Endothelial cell of umbilical vein (primary cell): ENCODE results near the gene NUBPL. TPM values are rescaled to one million over a fixed set of nuclear protein-coding genes. Genes with fewer than 3 reads are reported as not detected.

ENCODE experiments used
- BruUV-seq: library from RNA; stranded (reverse); fragments of 400-500 nt; replicated peaks from 2 replicates; lab custom pipeline; 2021; lab: Mats Ljungman, UMichigan
- CTCF ChIA-PET: fragments of 300-600, 350-600 bp; sonication (Branson Sonifier 250); formaldehyde crosslinking; loops from one replicate; lab custom pipeline; 2021; ENCODE audit warnings: antibody characterized with exemption, inconsistent platforms; lab: Charles Lee
- POLR2A ChIA-PET: fragments of 300-600, 350-600 bp; sonication (Branson Sonifier 250); formaldehyde crosslinking; loops from one replicate; lab custom pipeline; 2021; ENCODE audit warnings: antibody characterized with exemption, inconsistent platforms; lab: Charles Lee
- DNase-seq: peaks from one replicate; pipeline ENCODE4 v3.0.0-alpha.2; 2011; ENCODE audit warnings: low read depth, low spot score
- FAIRE-seq: peaks from 2 replicates; lab custom pipeline; 2011; peaks lifted over from hg19 to GRCh38; lab: Jason Lieb, UNC
- H2AFZ ChIP-seq: 2 replicates; pipeline ENCODE4 v1.6.0; 2012; ENCODE audit warnings: low read depth, low read length, control low read depth, inconsistent platforms
- H3K27ac ChIP-seq: 2 replicates; pipeline ENCODE4 v1.5.1; 2011; ENCODE audit warnings: low read depth, mild to moderate bottlenecking, control low read depth, low read length, moderate library complexity; ENCODE audit not compliant: insufficient read depth
- H3K27me3 ChIP-seq, 2 experiments: 2 replicates each; pipeline versions ENCODE4 v1.6.0 to v1.6.1; 2011; ENCODE audit warnings: low read length in 2 of 2, mixed read lengths in 1 of 2; ENCODE audit not compliant: control insufficient read depth in 2 of 2, insufficient read depth in 2 of 2
- H3K36me3 ChIP-seq, 2 experiments: 2 replicates in 1 of 2; 3 replicates in 1 of 2; pipeline ENCODE4 v1.5.1; 2011; ENCODE audit warnings: low read length in 2 of 2, mild to moderate bottlenecking in 1 of 2, moderate library complexity in 1 of 2; ENCODE audit not compliant: control insufficient read depth in 2 of 2, insufficient read depth in 2 of 2; ENCODE audit errors: extremely low read depth in 1 of 2
- H3K4me1 ChIP-seq: 3 replicates; pipeline ENCODE4 v1.5.1; 2011; ENCODE audit warnings: mild to moderate bottlenecking, low read length; ENCODE audit not compliant: control insufficient read depth, insufficient read depth; ENCODE audit errors: extremely low read depth
- H3K4me2 ChIP-seq: 2 replicates; pipeline ENCODE4 v1.6.1; 2011; ENCODE audit warnings: low read length, control low read depth, mixed read lengths; ENCODE audit not compliant: insufficient read depth
- H3K4me3 ChIP-seq, 3 experiments: fragments of 200-600 bp in 1 of 3; sonication (generic), shearing (Covaris generic) in 1 of 3; replicated peaks in 1 of 3; 2 replicates each; pipeline ENCODE4 v1.5.1; 2011 to 2016; ENCODE audit warnings: control low read depth in 3 of 3, low read length in 3 of 3, mild to moderate bottlenecking in 2 of 3, inconsistent platforms in 1 of 3, low read depth in 1 of 3, moderate library complexity in 1 of 3; ENCODE audit not compliant: insufficient read depth in 1 of 3
- H3K79me2 ChIP-seq: 2 replicates; pipeline ENCODE4 v1.6.0; 2012; ENCODE audit warnings: low read length, inconsistent platforms; ENCODE audit not compliant: control insufficient read depth, insufficient read depth
- H3K9ac ChIP-seq: replicated peaks from 2 replicates; pipeline ENCODE3; 2011; ENCODE audit warnings: low read length, control low read depth; ENCODE audit not compliant: insufficient read depth; ENCODE audit errors: extremely low read depth
- H3K9me1 ChIP-seq: replicated peaks from 3 replicates; pipeline ENCODE4 v1.6.0; 2011; ENCODE audit warnings: mild to moderate bottlenecking, low read length; ENCODE audit not compliant: control insufficient read depth, insufficient read depth; ENCODE audit errors: extremely low read depth
- H3K9me3 ChIP-seq: replicated peaks from 2 replicates; pipeline ENCODE4 v1.5.1; 2012; ENCODE audit warnings: low read length, inconsistent platforms; ENCODE audit not compliant: control insufficient read depth, insufficient read depth
- H4K20me1 ChIP-seq: replicated peaks from 2 replicates; pipeline ENCODE3; 2011; ENCODE audit warnings: mild to moderate bottlenecking, low read length; ENCODE audit not compliant: control insufficient read depth, insufficient read depth; ENCODE audit errors: extremely low read depth
- CTCF ChIP-seq, 2 donors: IDR thresholded peaks; 1 replicate in 1 of 2; 2 replicates in 1 of 2; pipeline ENCODE4 v1.5.1; 2011; ENCODE audit warnings: low read length in 2 of 2, mild to moderate bottlenecking in 2 of 2, moderate library complexity in 2 of 2, control low read depth in 1 of 2, inconsistent platforms in 1 of 2, low read depth in 1 of 2; ENCODE audit not compliant: insufficient read depth in 1 of 2; ENCODE audit errors: extremely low read depth in 1 of 2
- EZH2 ChIP-seq: IDR thresholded peaks from 2 replicates; pipeline ENCODE4 v1.6.1; 2012; ENCODE audit warnings: borderline replicate concordance, low read depth, mild to moderate bottlenecking, moderate library complexity, low read length, inconsistent platforms; ENCODE audit not compliant: severe bottlenecking
- FOS ChIP-seq: IDR thresholded peaks from 2 replicates; pipeline ENCODE4 v1.6.1; 2011; ENCODE audit warnings: mild to moderate bottlenecking, low read length, moderate library complexity, borderline replicate concordance; ENCODE audit not compliant: insufficient read depth
- GATA2 ChIP-seq: IDR thresholded peaks from 2 replicates; pipeline ENCODE4 v1.7.0; 2011; ENCODE audit warnings: low read depth, mild to moderate bottlenecking, moderate library complexity, mixed read lengths, low read length; ENCODE audit not compliant: insufficient read length, insufficient read depth
- JUN ChIP-seq: IDR thresholded peaks from 2 replicates; pipeline ENCODE4 v1.6.1; 2011; ENCODE audit warnings: borderline replicate concordance, low read depth; ENCODE audit not compliant: insufficient read length, insufficient read depth
- MAX ChIP-seq: IDR thresholded peaks from 2 replicates; pipeline ENCODE4 v1.6.1; 2011; ENCODE audit not compliant: insufficient read depth, insufficient read length
- MYC ChIP-seq: IDR thresholded peaks from one replicate; pipeline ENCODE4 v1.6.1; 2011; ENCODE audit warnings: mild to moderate bottlenecking, low read depth, low read length
- POLR2A ChIP-seq: IDR thresholded peaks from 2 replicates; pipeline ENCODE4 v1.6.1; 2012; ENCODE audit warnings: low read depth, mild to moderate bottlenecking, control low read depth, low read length
- POLR2AphosphoS5 ChIP-seq: IDR thresholded peaks from 2 replicates; pipeline ENCODE4 v1.6.1; 2012; ENCODE audit warnings: low read depth, mild to moderate bottlenecking, control low read depth, low read length, moderate library complexity; ENCODE audit not compliant: insufficient read depth
- dilution Hi-C: fragments of 300-500 bp; cut with MboI; formaldehyde crosslinking; loops from one replicate; pipeline ENCODE4 v1.15.0; 2019; ENCODE audit warnings: low sequenced_read_pairs; ENCODE audit not compliant: extremely low pct_ligation_motif_present
- intact Hi-C: fragments of 100-400 bp; cut with micrococcal nuclease; formaldehyde crosslinking; loops from one replicate; pipeline ENCODE4 v1.10.0; 2022
- polyA plus RNA-seq, 4 experiments: library from polyadenylated mRNA; depleted of rRNA in 3 of 4; stranded (reverse) in 3 of 4; unstranded in 1 of 4; fragments of >200 nt; gene quantifications; 2 replicates each; pipeline versions ENCODE4 v1.2.1 to v1.2.3, GENCODE V29; 2011 to 2012; ENCODE audit warnings: missing spikeins in 1 of 4
- total RNA-seq: library from RNA; stranded (reverse); gene quantifications from 2 replicates; pipeline ENCODE4 v1.2.3, GENCODE V29; 2021

The NUBPL gene
- total and polyA plus RNA-seq, 2 donors (not counting 3 experiments of a cell fraction or from before 2014, with no cell fraction given) = 2.1 to 12.3 TPM

- dilution Hi-C loops = no loop called here
- Histone ChIP-seq H3K79me2 (no peaks in the 10 kb centered on the region), H2AFZ (no peak overlapping the region), H3K4me2 (no peak overlapping the region), H3K9me1 (no peaks in the 10 kb centered on the region), H3K4me1 (no peaks in the 10 kb centered on the region), H3K36me3 (no peaks in the 10 kb centered on the region), H3K27me3 (no peaks in the 10 kb centered on the region), H3K4me3 (no peak overlapping the region), H3K9ac (no peak overlapping the region), H3K9me3 (no peaks in the 10 kb centered on the region), H4K20me1 (no peaks in the 10 kb centered on the region), H3K27ac (no peak overlapping the region)
- BruUV-seq = no TSS peak
- FAIRE-seq (no peak), DNase-seq (no peak)
- CTCF ChIA-PET = no interaction called here
- intact Hi-C loops = no loop called here
- POLR2A ChIA-PET = no interaction called here
- TF ChIP-seq POLR2AphosphoS5 = no peak
- TF ChIP-seq CTCF (IDR thresholded peaks at IDR 0.05; ENCODE audit: extremely low read depth in 1 of 2, insufficient read depth in 1 of 2, low read depth in 1 of 2, low read length in 2 of 2) = no peak
- no peak for TF ChIP-seq POLR2A
- TF ChIP-seq MYC = no peak
- no peak for TF ChIP-seq JUN
- TF ChIP-seq FOS = no peak
- no peak for TF ChIP-seq GATA2
- TF ChIP-seq MAX = no peak
- no peak for TF ChIP-seq EZH2
These were observed 50.7 kb downstream of the NUBPL start for GRCh38 chr14:31611778-31612433.
